HEK293T (cell line): ENCODE data around the gene DNAH14.

ENCODE experiments used
- ELF4 ChIP-seq: fragments of 450-650 bp; IDR thresholded peaks from 2 replicates; pipeline ENCODE4 v1.6.1; 2017; ENCODE audit warnings: antibody characterized with exemption
- FOXA1 ChIP-seq: fragments of 450-650 bp; IDR thresholded peaks from 2 replicates; pipeline ENCODE4 v1.6.1; 2016; ENCODE audit warnings: mild to moderate bottlenecking
- HDGF ChIP-seq: fragments of 450-650 bp; IDR thresholded peaks from 2 replicates; pipeline ENCODE4 v1.6.1; 2017; ENCODE audit warnings: antibody characterized with exemption, borderline replicate concordance
- LEF1 ChIP-seq: fragments of 450-650 bp; IDR thresholded peaks from 2 replicates; pipeline ENCODE4 v1.6.1; 2017; ENCODE audit warnings: mild to moderate bottlenecking, borderline replicate concordance
- SP1 ChIP-seq: fragments of 450-650 bp; IDR thresholded peaks from 2 replicates; pipeline ENCODE4 v1.6.1; 2017

- TF ChIP-seq LEF1: no peak
- no peak for TF ChIP-seq HDGF
- no peak for TF ChIP-seq SP1
- TF ChIP-seq FOXA1: no peak
- no peak for TF ChIP-seq ELF4
Observed at GRCh38 chr1:225445639-225446594, 516.4 kb downstream of the DNAH14 start.
